Measurements from ENCODE around the gene PFKFB2. TPM values are rescaled to one million over a fixed set of nuclear protein-coding genes. Genes with fewer than 3 reads are reported as not detected.

The PFKFB2 gene
- polyA plus RNA-seq, 1 donor from 2014 or later: 9.8 TPM

- Histone ChIP-seq H3K27ac (ENCODE audit: low read length) (no peak overlapping the region), H3K4me3 (ENCODE audit: low read length) (no peak overlapping the region), H3K79me2 (replicated peaks; ENCODE audit: insufficient read depth, low read length) (no peaks in the 10 kb centered on the region), H3F3A (ENCODE audit: insufficient read depth, low read length, poor library complexity, severe bottlenecking) (no peaks in the 10 kb centered on the region), H3K9ac (ENCODE audit: low read length) (no peak overlapping the region), H3K9me2 (ENCODE audit: insufficient read depth, low read length) (no peaks in the 10 kb centered on the region), H3K36me3 (ENCODE audit: insufficient read depth, low read length) (no peaks in the 10 kb centered on the region), H3K4me2 (ENCODE audit: low read length) (no peak overlapping the region), H3K27me3 (ENCODE audit: insufficient read depth, low read depth, low read length) (no peaks in the 10 kb centered on the region), H3K9me3 (ENCODE audit: low read length) (no peaks in the 10 kb centered on the region), H4K20me1 (ENCODE audit: insufficient read depth) (no peaks in the 10 kb centered on the region), H2AFZ (ENCODE audit: low read depth, low read length) (no peak overlapping the region)
- no peak for TF ChIP-seq MXI1 (conservative IDR thresholded peaks at IDR 0.05; ENCODE audit: poor library complexity, severe bottlenecking)
- TF ChIP-seq TAF1 (IDR thresholded peaks at IDR 0.05; ENCODE audit: low read depth): no peak
- TF ChIP-seq CTCF (IDR thresholded peaks at IDR 0.05; ENCODE audit: poor library complexity, severe bottlenecking): no peak
- TF ChIP-seq REST (IDR thresholded peaks at IDR 0.05; ENCODE audit: borderline replicate concordance): no peak
- no peak for TF ChIP-seq POLR2AphosphoS5 (IDR thresholded peaks at IDR 0.05)
- no peak for TF ChIP-seq EZH2 (IDR thresholded peaks at IDR 0.05; ENCODE audit: borderline replicate concordance, insufficient read depth, low read length, poor library complexity, severe bottlenecking)
- no peak for TF ChIP-seq RAD21 (conservative IDR thresholded peaks at IDR 0.05)
- no peak for TF ChIP-seq EP300 (conservative IDR thresholded peaks at IDR 0.05; ENCODE audit: poor library complexity, severe bottlenecking)
- TF ChIP-seq SMC3 (conservative IDR thresholded peaks at IDR 0.05; ENCODE audit: poor library complexity): no peak
Observed at GRCh38 chr1:207034208-207034607, 18.9 kb upstream of the PFKFB2 start.

- Histone ChIP-seq H4K20me1 (ENCODE audit: insufficient read depth) (no peaks in the 10 kb centered on the region), H3K9ac (ENCODE audit: low read length) (no peak overlapping the region), H3K4me2 (ENCODE audit: low read length) (no peak overlapping the region), H3K27ac (ENCODE audit: low read length) (no peak overlapping the region), H3K9me2 (ENCODE audit: insufficient read depth, low read length) (no peaks in the 10 kb centered on the region), H3K36me3 (ENCODE audit: insufficient read depth, low read length) (no peaks in the 10 kb centered on the region), H3F3A (ENCODE audit: insufficient read depth, low read length, poor library complexity, severe bottlenecking) (no peaks in the 10 kb centered on the region), H3K9me3 (ENCODE audit: low read length) (no peaks in the 10 kb centered on the region), H3K4me3 (ENCODE audit: low read length) (no peak overlapping the region), H2AFZ (ENCODE audit: low read depth, low read length) (no peak overlapping the region), H3K79me2 (replicated peaks; ENCODE audit: insufficient read depth, low read length) (no peaks in the 10 kb centered on the region), H3K27me3 (ENCODE audit: insufficient read depth, low read depth, low read length) (no peaks in the 10 kb centered on the region)
- no peak for TF ChIP-seq MXI1 (conservative IDR thresholded peaks at IDR 0.05; ENCODE audit: poor library complexity, severe bottlenecking)
Observed at GRCh38 chr1:207034998-207035397, 18.1 kb upstream of the PFKFB2 start.
